ENCODE data around the gene ECHS1. TPM values are rescaled to one million over a fixed set of nuclear protein-coding genes. Genes with fewer than 3 reads are reported as not detected.
"Not testable (repeated sequence)": the region's sequence is repeated elsewhere in the genome, so short reads cannot be mapped to it uniquely, and the experiment has no call there.

The ECHS1 gene
- total and polyA plus RNA-seq, 5 donors from 2014 or later, result 16.9 to 91.7 (median 87.8) TPM

GRCh38 chr10:133375357-133376115, 2.4 kb upstream of the ECHS1 start:
- peaks cover 0 to 11% (median 4%) of the 10 kb centered on the region in 4 donors for H3K4me1 Mint-ChIP-seq
- H3K36me3 Mint-ChIP-seq, result no peaks in the 10 kb centered on the region
- no peak overlapping the region for H3K4me3 ChIP-seq (ENCODE audit: low read depth, low read length)

DNA sequence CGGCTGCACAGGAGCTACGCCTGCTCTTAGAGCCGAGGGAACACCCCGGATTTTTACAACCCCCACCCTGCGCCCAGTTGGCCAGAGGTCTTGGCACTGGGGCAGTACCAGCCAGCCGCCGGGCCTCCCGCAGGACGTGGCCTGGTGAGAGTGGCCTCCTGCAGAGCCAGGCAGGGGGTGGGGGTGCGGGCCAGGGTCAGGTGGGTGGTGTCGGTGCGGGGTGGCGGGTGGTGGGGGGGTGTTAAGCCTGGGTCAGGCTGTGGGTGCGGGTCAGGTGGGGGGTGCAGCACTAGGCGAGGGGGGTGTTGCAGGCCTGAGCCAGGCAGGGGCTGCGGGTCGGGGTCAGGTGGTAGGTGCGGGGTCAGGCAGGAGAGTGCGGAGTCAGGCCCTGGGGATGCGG, 647 bp downstream of the ECHS1 start:
- H3K27ac Mint-ChIP-seq, result no peak overlapping the region
- Histone ChIP-seq H3K4me1 (ENCODE audit: control insufficient read depth, insufficient read depth, low read length, poor library complexity, severe bottlenecking) (peaks cover 14% of the 10 kb centered on the region), H3K9me3 (ENCODE audit: control insufficient read depth in 2 of 2, low read length in 2 of 2) (no peaks in the 10 kb centered on the region), H3K36me3 (ENCODE audit: control insufficient read depth, insufficient read depth, low read length) (peaks cover 22% of the 10 kb centered on the region), H3K27ac (ENCODE audit: insufficient read depth, low read length, poor library complexity, severe bottlenecking) (no peak overlapping the region), H3K27me3 (ENCODE audit: control insufficient read depth, insufficient read depth, low read length) (no peaks in the 10 kb centered on the region), H3K4me3 (ENCODE audit: low read depth, low read length) (no peak overlapping the region)
- H3K4me1 Mint-ChIP-seq, result peaks cover 0 to 9% (median 4%) of the 10 kb centered on the region in 4 donors
- no peaks in the 10 kb centered on the region for H3K9me3 Mint-ChIP-seq
- DNase-seq (no peak), ATAC-seq (ENCODE audit: low read depth in 2 of 2) (no peak)
- H3K4me3 Mint-ChIP-seq, result peak overlapping the region in 3 of 4 donors; percentile 80 to 85 (median 83)
- no peaks in the 10 kb centered on the region for H3K27me3 Mint-ChIP-seq
- H3K36me3 Mint-ChIP-seq, result peaks cover 9% of the 10 kb centered on the region

More at GRCh38 chr10:133375357-133376115, 2.4 kb upstream of the ECHS1 start:
- peak overlapping the region; percentile 38 to 89 (median 78) for H3K4me3 Mint-ChIP-seq
- DNase-seq (no peak), ATAC-seq (ENCODE audit: low read depth in 2 of 2) (no peak)
- no peaks in the 10 kb centered on the region for H3K36me3 ChIP-seq (ENCODE audit: control insufficient read depth, insufficient read depth, low read length)
- H3K9me3 ChIP-seq (ENCODE audit: control insufficient read depth in 2 of 2, low read length in 2 of 2), result no peaks in the 10 kb centered on the region
- peaks cover 0 to 1% (median 0%) of the 10 kb centered on the region in 7 donors for H3K9me3 Mint-ChIP-seq
- H3K4me1 ChIP-seq (ENCODE audit: control insufficient read depth, insufficient read depth, low read length, poor library complexity, severe bottlenecking), result peaks cover 28% of the 10 kb centered on the region
- no peaks in the 10 kb centered on the region for H3K27me3 ChIP-seq (ENCODE audit: control insufficient read depth, insufficient read depth, low read length)
- H3K27me3 Mint-ChIP-seq, result no peaks in the 10 kb centered on the region
- no peak overlapping the region for H3K27ac ChIP-seq (ENCODE audit: insufficient read depth, low read length, poor library complexity, severe bottlenecking)
- H3K27ac Mint-ChIP-seq, result peak overlapping the region in 1 of 3 donors; percentile 57

- Mint-ChIP-seq H3K27me3 (no peaks in the 10 kb centered on the region), H3K27ac (no peak overlapping the region), H3K4me1 (peaks cover 0 to 9% (median 4%) of the 10 kb centered on the region in 4 donors), H3K9me3 (no peaks in the 10 kb centered on the region), H3K36me3 (peaks cover 9% of the 10 kb centered on the region), H3K4me3 (peak overlapping the region; percentile 13 to 57 (median 38))
- Histone ChIP-seq H3K27me3 (ENCODE audit: control insufficient read depth, insufficient read depth, low read length) (no peaks in the 10 kb centered on the region), H3K9me3 (ENCODE audit: control insufficient read depth in 2 of 2, low read length in 2 of 2) (no peaks in the 10 kb centered on the region), H3K4me1 (ENCODE audit: control insufficient read depth, insufficient read depth, low read length, poor library complexity, severe bottlenecking) (peaks cover 14% of the 10 kb centered on the region), H3K36me3 (ENCODE audit: control insufficient read depth, insufficient read depth, low read length) (peaks cover 30% of the 10 kb centered on the region), H3K27ac (ENCODE audit: insufficient read depth, low read length, poor library complexity, severe bottlenecking) (no peak overlapping the region), H3K4me3 (ENCODE audit: low read depth, low read length) (no peak overlapping the region)
- ATAC-seq (ENCODE audit: low read depth in 2 of 2) (no peak), DNase-seq (no peak)
These were observed 2.9 kb downstream of the ECHS1 start for GRCh38 chr10:133370030-133370786.

- Histone ChIP-seq H3K4me1 (ENCODE audit: control insufficient read depth, insufficient read depth, low read length, poor library complexity, severe bottlenecking) (peaks cover 8% of the 10 kb centered on the region), H3K27me3 (ENCODE audit: control insufficient read depth, insufficient read depth, low read length) (no peaks in the 10 kb centered on the region), H3K9me3 (ENCODE audit: control insufficient read depth in 2 of 2, low read length in 2 of 2) (no peaks in the 10 kb centered on the region), H3K4me3 (ENCODE audit: low read depth, low read length) (no peak overlapping the region), H3K27ac (ENCODE audit: insufficient read depth, low read length, poor library complexity, severe bottlenecking) (no peak overlapping the region), H3K36me3 (ENCODE audit: control insufficient read depth, insufficient read depth, low read length) (peaks cover 30% of the 10 kb centered on the region)
- H3K36me3 Mint-ChIP-seq, result peaks cover 17% of the 10 kb centered on the region
- H3K27ac Mint-ChIP-seq, result no peak overlapping the region
- DNase-seq (no peak), ATAC-seq (ENCODE audit: low read depth in 2 of 2) (no peak)
- peaks cover 0 to 6% (median 0%) of the 10 kb centered on the region in 4 donors for H3K4me1 Mint-ChIP-seq
- no peaks in the 10 kb centered on the region for H3K27me3 Mint-ChIP-seq
- peak overlapping the region in 1 of 4 donors; percentile 65 for H3K4me3 Mint-ChIP-seq
- H3K9me3 Mint-ChIP-seq, result no peaks in the 10 kb centered on the region
These were observed 5.0 kb downstream of the ECHS1 start for GRCh38 chr10:133368153-133368552.

DNA sequence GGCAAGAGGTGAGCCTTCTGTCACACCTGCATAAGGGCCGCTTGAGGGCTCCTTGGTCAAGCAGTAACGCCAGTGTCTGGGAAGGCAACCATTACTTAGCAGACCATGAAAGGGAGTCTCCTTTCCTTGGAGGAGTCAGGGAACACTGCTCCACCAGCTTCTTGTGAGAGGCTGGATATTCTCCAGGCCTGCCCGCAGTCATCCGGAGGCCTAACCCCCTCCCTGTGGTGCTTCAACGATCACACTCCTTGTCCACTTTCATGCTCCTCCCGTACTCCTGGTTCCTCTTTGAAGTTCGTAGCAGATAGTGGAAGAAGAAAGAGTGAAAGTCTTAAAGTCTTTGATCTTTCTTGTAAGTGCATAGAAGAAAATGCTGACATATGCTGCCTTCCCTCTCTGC, 5.7 kb downstream of the ECHS1 start:
- not testable (repeated sequence) for H3K27ac Mint-ChIP-seq; H3K9me3 ChIP-seq (ENCODE audit: control insufficient read depth in 2 of 2, low read length in 2 of 2); H3K4me1 Mint-ChIP-seq; DNase-seq; H3K27me3 ChIP-seq (ENCODE audit: control insufficient read depth, insufficient read depth, low read length); H3K4me3 ChIP-seq (ENCODE audit: low read depth, low read length); H3K4me3 Mint-ChIP-seq; ATAC-seq (ENCODE audit: low read depth in 2 of 2); H3K27me3 Mint-ChIP-seq; H3K27ac ChIP-seq (ENCODE audit: insufficient read depth, low read length, poor library complexity, severe bottlenecking); H3K9me3 Mint-ChIP-seq; H3K4me1 ChIP-seq (ENCODE audit: control insufficient read depth, insufficient read depth, low read length, poor library complexity, severe bottlenecking)
- H3K36me3 Mint-ChIP-seq, result peaks cover 18% of the 10 kb centered on the region
- H3K36me3 ChIP-seq (ENCODE audit: control insufficient read depth, insufficient read depth, low read length), result peaks cover 33% of the 10 kb centered on the region

DNA sequence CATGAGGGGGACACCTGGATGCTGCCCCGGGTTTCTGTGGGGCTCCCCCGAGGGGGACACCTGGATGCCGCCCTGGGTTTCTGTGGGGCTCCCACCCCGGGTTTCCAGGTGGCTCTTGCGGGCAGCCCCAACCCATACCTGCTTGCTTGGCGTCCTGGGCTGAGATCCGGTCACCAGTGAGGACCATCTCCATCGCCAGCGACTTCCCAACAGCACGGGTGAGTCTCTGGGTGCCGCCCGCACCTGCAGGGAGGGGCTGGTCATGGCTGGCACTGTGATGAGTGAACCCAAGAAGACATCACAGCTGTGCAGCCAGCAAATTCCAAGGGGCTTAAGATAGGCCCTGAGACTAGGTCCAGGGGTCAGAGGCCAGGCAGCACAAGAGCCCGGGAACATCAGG, 6.4 kb downstream of the ECHS1 start:
- Histone ChIP-seq H3K4me3 (ENCODE audit: low read depth, low read length) (no peak overlapping the region), H3K36me3 (ENCODE audit: control insufficient read depth, insufficient read depth, low read length) (peaks cover 33% of the 10 kb centered on the region), H3K4me1 (ENCODE audit: control insufficient read depth, insufficient read depth, low read length, poor library complexity, severe bottlenecking) (no peaks in the 10 kb centered on the region), H3K27me3 (ENCODE audit: control insufficient read depth, insufficient read depth, low read length) (no peaks in the 10 kb centered on the region), H3K27ac (ENCODE audit: insufficient read depth, low read length, poor library complexity, severe bottlenecking) (no peak overlapping the region), H3K9me3 (ENCODE audit: control insufficient read depth in 2 of 2, low read length in 2 of 2) (no peaks in the 10 kb centered on the region)
- no peaks in the 10 kb centered on the region for H3K27me3 Mint-ChIP-seq
- ATAC-seq (ENCODE audit: low read depth in 2 of 2) (no peak), DNase-seq (no peak)
- no peak overlapping the region for H3K4me3 Mint-ChIP-seq
- H3K9me3 Mint-ChIP-seq, result no peaks in the 10 kb centered on the region
- peaks cover 25% of the 10 kb centered on the region for H3K36me3 Mint-ChIP-seq
- no peak overlapping the region for H3K27ac Mint-ChIP-seq
- peaks cover 0 to 7% (median 1%) of the 10 kb centered on the region in 4 donors for H3K4me1 Mint-ChIP-seq

GRCh38 chr10:133366130-133366478, 7.0 kb downstream of the ECHS1 start:
- no peaks in the 10 kb centered on the region for H3K4me1 ChIP-seq (ENCODE audit: control insufficient read depth, insufficient read depth, low read length, poor library complexity, severe bottlenecking)
- H3K27ac ChIP-seq (ENCODE audit: insufficient read depth, low read length, poor library complexity, severe bottlenecking), result no peak overlapping the region
- Mint-ChIP-seq H3K36me3 (peaks cover 29% of the 10 kb centered on the region), H3K9me3 (no peaks in the 10 kb centered on the region), H3K4me3 (no peak overlapping the region), H3K4me1 (peaks cover 0 to 11% (median 4%) of the 10 kb centered on the region in 4 donors), H3K27ac (no peak overlapping the region), H3K27me3 (no peaks in the 10 kb centered on the region)
- ATAC-seq (ENCODE audit: low read depth in 2 of 2) (no peak), DNase-seq (no peak)
- H3K36me3 ChIP-seq (ENCODE audit: control insufficient read depth, insufficient read depth, low read length), result peaks cover 33% of the 10 kb centered on the region
- no peak overlapping the region for H3K4me3 ChIP-seq (ENCODE audit: low read depth, low read length)
- H3K27me3 ChIP-seq (ENCODE audit: control insufficient read depth, insufficient read depth, low read length), result no peaks in the 10 kb centered on the region
- H3K9me3 ChIP-seq (ENCODE audit: control insufficient read depth in 2 of 2, low read length in 2 of 2), result no peaks in the 10 kb centered on the region
